MM.1S (cell line): Measurements from ENCODE around the gene PDE4DIP.
"Not testable (repeated sequence)": the region's sequence is repeated elsewhere in the genome, so short reads cannot be mapped to it uniquely, and the experiment has no call there.

Experiments used
- DNase-seq: peaks from one replicate; pipeline ENCODE4 v3.0.0-alpha.2; 2015
- H2AFZ ChIP-seq: fragments of 300-600 bp; sonication (generic); 2 replicates; pipeline ENCODE4 v1.6.0; 2016; ENCODE audit warnings: antibody characterized with exemption, low read length
- H3F3A ChIP-seq: fragments of 300-600 bp; sonication (generic); 2 replicates; pipeline ENCODE4 v1.6.1; 2016; ENCODE audit warnings: mild to moderate bottlenecking, antibody characterized with exemption, low read length, moderate library complexity, mixed read lengths; ENCODE audit not compliant: insufficient read depth
- H3K27ac ChIP-seq: fragments of 300-600 bp; sonication (generic); 2 replicates; pipeline ENCODE4 v1.5.1; 2016; ENCODE audit warnings: mild to moderate bottlenecking, low read length
- H3K27me3 ChIP-seq: fragments of 300-600 bp; sonication (generic); replicated peaks from 2 replicates; pipeline ENCODE4 v1.6.0; 2016; ENCODE audit warnings: low read length; ENCODE audit not compliant: insufficient read depth
- H3K36me3 ChIP-seq: fragments of 300-600 bp; sonication (generic); replicated peaks from 2 replicates; pipeline ENCODE4 v1.6.1; 2016; ENCODE audit warnings: mild to moderate bottlenecking, low read length, mixed read lengths; ENCODE audit not compliant: insufficient read depth
- H3K4me1 ChIP-seq: fragments of 300-600 bp; sonication (generic); 2 replicates; pipeline ENCODE4 v1.6.1; 2016; ENCODE audit warnings: low read length, mixed read lengths
- H3K4me2 ChIP-seq: fragments of 300-600 bp; sonication (generic); 2 replicates; pipeline ENCODE4 v1.6.0; 2016; ENCODE audit warnings: low read depth, low read length
- H3K4me3 ChIP-seq: fragments of 300-600 bp; sonication (generic); 2 replicates; pipeline ENCODE4 v1.5.1; 2016; ENCODE audit warnings: low read length, mixed read lengths
- H3K79me2 ChIP-seq: fragments of 300-600 bp; sonication (generic); 2 replicates; pipeline ENCODE4 v1.6.1; 2016; ENCODE audit warnings: mixed run types, low read length, mixed read lengths
- H3K9ac ChIP-seq: fragments of 300-600 bp; sonication (generic); 2 replicates; pipeline ENCODE4 v1.6.1; 2016; ENCODE audit warnings: low read length, mixed read lengths
- H3K9me2 ChIP-seq: fragments of 300-600 bp; sonication (generic); replicated peaks from 2 replicates; pipeline ENCODE4 v1.6.1; 2016; ENCODE audit warnings: mild to moderate bottlenecking, low read length, mixed read lengths; ENCODE audit not compliant: insufficient read depth
- H3K9me3 ChIP-seq: fragments of 300-600 bp; sonication (generic); replicated peaks from 2 replicates; pipeline ENCODE4 v1.6.1; 2016; ENCODE audit warnings: mild to moderate bottlenecking, low read length, mixed read lengths; ENCODE audit not compliant: insufficient read depth
- H4K20me1 ChIP-seq: fragments of 300-600 bp; sonication (generic); 2 replicates; pipeline ENCODE4 v1.6.1; 2016; ENCODE audit warnings: mild to moderate bottlenecking, low read length, moderate library complexity, mixed read lengths; ENCODE audit not compliant: insufficient read depth

PDE4DIP gene

GRCh38 chr1:148968682-148969081 is 124.5 kb downstream of the PDE4DIP start:
- not testable (repeated sequence) for H3K9me3 ChIP-seq, H2AFZ ChIP-seq

GRCh38 chr1:148969126-148969525 is 124.9 kb downstream of the PDE4DIP start:
- H2AFZ ChIP-seq, H3K79me2 ChIP-seq, H3K4me1 ChIP-seq, H3K9me2 ChIP-seq, H3K9me3 ChIP-seq, H4K20me1 ChIP-seq, H3K4me3 ChIP-seq, H3K27ac ChIP-seq, DNase-seq, H3K9ac ChIP-seq, H3K27me3 ChIP-seq, H3K36me3 ChIP-seq, H3K4me2 ChIP-seq, H3F3A ChIP-seq: not testable (repeated sequence)

More at GRCh38 chr1:148968682-148969081, 124.5 kb downstream of the PDE4DIP start:
- H3K79me2 ChIP-seq, H3K4me2 ChIP-seq, H3K9ac ChIP-seq, H3K9me2 ChIP-seq, H3F3A ChIP-seq, H3K4me3 ChIP-seq, H3K27ac ChIP-seq, H3K36me3 ChIP-seq, DNase-seq, H3K4me1 ChIP-seq, H4K20me1 ChIP-seq, H3K27me3 ChIP-seq: not testable (repeated sequence)

- H3K36me3 ChIP-seq, H4K20me1 ChIP-seq, H3K9ac ChIP-seq, H2AFZ ChIP-seq, H3F3A ChIP-seq, H3K79me2 ChIP-seq, H3K4me1 ChIP-seq, H3K4me3 ChIP-seq, H3K9me3 ChIP-seq, H3K27me3 ChIP-seq, H3K9me2 ChIP-seq: not testable (repeated sequence)
- H3K4me2 ChIP-seq, result peak overlapping the region; percentile 24; the same call in 1 of the 2 replicates
- H3K27ac ChIP-seq, result peak overlapping the region; percentile 54; the same call in 1 of the 2 replicates
- DNase-seq, result peak; percentile 60
These were observed 131.2 kb downstream of the PDE4DIP start for GRCh38 chr1:148975453-148975852.

GRCh38 chr1:148975866-148976537 is 131.8 kb downstream of the PDE4DIP start:
- DNase-seq, result peak; percentile 23
- not testable (repeated sequence) for H3F3A ChIP-seq, H3K9me3 ChIP-seq, H3K36me3 ChIP-seq, H4K20me1 ChIP-seq, H3K27me3 ChIP-seq, H3K9ac ChIP-seq, H2AFZ ChIP-seq, H3K4me1 ChIP-seq, H3K4me3 ChIP-seq, H3K79me2 ChIP-seq, H3K9me2 ChIP-seq
- peak overlapping the region; percentile 24; the same call in 1 of the 2 replicates for H3K4me2 ChIP-seq
- H3K27ac ChIP-seq, result peak overlapping the region; percentile 54; the same call in 1 of the 2 replicates

- H3K9me2 ChIP-seq, H3K9me3 ChIP-seq, H3K9ac ChIP-seq, H3K27me3 ChIP-seq, H3K27ac ChIP-seq, H3K4me1 ChIP-seq, H3F3A ChIP-seq, H3K79me2 ChIP-seq, H3K36me3 ChIP-seq, H2AFZ ChIP-seq, DNase-seq, H3K4me2 ChIP-seq, H3K4me3 ChIP-seq, H4K20me1 ChIP-seq: not testable (repeated sequence)
These were observed 133.6 kb downstream of the PDE4DIP start for GRCh38 chr1:148977785-148978184.

- H3K79me2 ChIP-seq, H3K4me2 ChIP-seq, H3K27ac ChIP-seq, H3K4me3 ChIP-seq, H3K9me2 ChIP-seq, H3K27me3 ChIP-seq, H3F3A ChIP-seq, H3K4me1 ChIP-seq, H4K20me1 ChIP-seq, H3K36me3 ChIP-seq, H3K9ac ChIP-seq, H2AFZ ChIP-seq, DNase-seq, H3K9me3 ChIP-seq: not testable (repeated sequence)
These were observed 145.2 kb downstream of the PDE4DIP start for GRCh38 chr1:148989378-148989777.

GRCh38 chr1:148990233-148990788 is 146.1 kb downstream of the PDE4DIP start:
- H3K79me2 ChIP-seq, DNase-seq, H3K4me3 ChIP-seq, H3K36me3 ChIP-seq, H3K9me2 ChIP-seq, H3K9ac ChIP-seq, H3K4me2 ChIP-seq, H4K20me1 ChIP-seq, H3K9me3 ChIP-seq, H3F3A ChIP-seq, H3K27me3 ChIP-seq, H2AFZ ChIP-seq, H3K27ac ChIP-seq, H3K4me1 ChIP-seq: not testable (repeated sequence)

- H2AFZ ChIP-seq, H3K36me3 ChIP-seq, H3K9me3 ChIP-seq, H3K79me2 ChIP-seq, H3K9me2 ChIP-seq, H3K27me3 ChIP-seq, H3K9ac ChIP-seq, H3K4me2 ChIP-seq, H3K4me3 ChIP-seq, H4K20me1 ChIP-seq, H3K4me1 ChIP-seq, H3F3A ChIP-seq, H3K27ac ChIP-seq, DNase-seq: not testable (repeated sequence)
These were observed 147.6 kb downstream of the PDE4DIP start for GRCh38 chr1:148991818-148992217.
